Activated B cell treated with CpG ODN at 0.5 μM for 24 hours (primary cell): ENCODE results near the gene KRTAP5-6. TPM values are rescaled to one million over a fixed set of nuclear protein-coding genes. Genes with fewer than 3 reads are reported as not detected.

Experiments used
- ATAC-seq: fragments of 200-7000 bp; cut with Tn5 transposase; one replicate; pipeline ENCODE4 v1.10.0; 2021; ENCODE audit warnings: low read depth, mild to moderate bottlenecking, moderate library complexity
- CTCF ChIA-PET: fragments of 350-600 bp; sonication (Branson Sonifier 250); formaldehyde crosslinking; loops from one replicate; lab custom pipeline; 2021; ENCODE audit warnings: antibody characterized with exemption; lab: Charles Lee
- POLR2A ChIA-PET: fragments of 350-600 bp; sonication (Branson Sonifier 250); formaldehyde crosslinking; loops from one replicate; lab custom pipeline; 2021; ENCODE audit warnings: antibody characterized with exemption; lab: Charles Lee
- DNase-seq: peaks from one replicate; pipeline ENCODE4 v3.0.0; 2022
- H3K27ac Mint-ChIP-seq: one replicate; pipeline ENCODE4 v1.8.0; 2020; ENCODE audit warnings: mixed read lengths
- H3K27me3 Mint-ChIP-seq: one replicate; pipeline ENCODE4 v1.8.0; 2021; ENCODE audit warnings: mixed read lengths
- H3K36me3 Mint-ChIP-seq: one replicate; pipeline ENCODE4 v1.8.0; 2021; ENCODE audit warnings: low read depth, mixed read lengths
- H3K4me1 Mint-ChIP-seq: one replicate; pipeline ENCODE4 v1.8.0; 2021; ENCODE audit warnings: mixed read lengths
- H3K4me3 Mint-ChIP-seq: one replicate; pipeline ENCODE4 v1.8.0; 2020; ENCODE audit warnings: mild to moderate bottlenecking, mixed read lengths
- H3K9me3 Mint-ChIP-seq: one replicate; pipeline ENCODE4 v1.8.0; 2020; ENCODE audit warnings: mixed read lengths
- CTCF ChIP-seq: fragments of 200-600 bp; IDR thresholded peaks from one replicate; pipeline ENCODE4 v1.8.0; 2022; ENCODE audit warnings: antibody characterized with exemption, mild to moderate bottlenecking
- intact Hi-C: fragments of 100-400 bp; cut with micrococcal nuclease; formaldehyde crosslinking; loops from one replicate; pipeline ENCODE4 v1.15.1; 2024
- total RNA-seq: library from RNA; stranded (reverse); gene quantifications from 2 replicates; pipeline ENCODE4 v1.2.3, GENCODE V29; 2022

The KRTAP5-6 gene
- not detected in 2 replicates for total RNA-seq

GRCh38 chr11:1696608-1697570 is at the start of gene KRTAP5-6:
TSS of gene KRTAP5-6 (plus strand) at chr11:1697195. CDS start at chr11:1697246, 51 bp downstream.
- CTCF ChIA-PET: no interaction called here
- DNase-seq (no peak), ATAC-seq (no peak)
- peaks cover 5% of the 10 kb centered on the region for H3K4me1 Mint-ChIP-seq
- no peaks in the 10 kb centered on the region for H3K9me3 Mint-ChIP-seq
- H3K36me3 Mint-ChIP-seq: no peaks in the 10 kb centered on the region
- peaks cover 13% of the 10 kb centered on the region for H3K27me3 Mint-ChIP-seq
- intact Hi-C loops: no loop called here
- no peak for TF ChIP-seq CTCF
- no peak within 1 kb of the TSS for H3K4me3 Mint-ChIP-seq
- POLR2A ChIA-PET: no interaction called here
- no peak within 1 kb of the TSS for H3K27ac Mint-ChIP-seq

- Mint-ChIP-seq H3K27ac (no peak overlapping the region), H3K4me3 (no peak overlapping the region), H3K36me3 (no peaks in the 10 kb centered on the region), H3K9me3 (no peaks in the 10 kb centered on the region), H3K27me3 (peaks cover 13% of the 10 kb centered on the region), H3K4me1 (no peaks in the 10 kb centered on the region)
- ChIA-PET CTCF (no interaction called here), POLR2A (no interaction called here)
- TF ChIP-seq CTCF: no peak
- DNase-seq: no peak
- intact Hi-C loops: no loop called here
- ATAC-seq: no peak
These were observed 48.9 kb upstream of the KRTAP5-6 start for GRCh38 chr11:1647901-1648652.

GRCh38 chr11:1648653-1649420 is 48.2 kb upstream of the KRTAP5-6 start:
- POLR2A ChIA-PET: no interaction called here
- no peaks in the 10 kb centered on the region for H3K36me3 Mint-ChIP-seq
- no peak overlapping the region for H3K27ac Mint-ChIP-seq
- no peak overlapping the region for H3K4me3 Mint-ChIP-seq
- ATAC-seq: no peak
- no peak for DNase-seq
- CTCF ChIA-PET: interaction anchor here (1.4 kb wide), 1 partner anchor 9 kb away, joined by 4 read pairs; no protein-coding TSS in a partner anchor
- no peaks in the 10 kb centered on the region for H3K9me3 Mint-ChIP-seq
- H3K27me3 Mint-ChIP-seq: peaks cover 13% of the 10 kb centered on the region
- TF ChIP-seq CTCF: no peak
- intact Hi-C loops: no loop called here
- H3K4me1 Mint-ChIP-seq: no peaks in the 10 kb centered on the region

- intact Hi-C loops: loop anchor here (5.0 kb wide), 1 partner anchor 42 kb away; no protein-coding TSS in a partner anchor
- H3K27ac Mint-ChIP-seq: no peak overlapping the region
These were observed 46.7 kb upstream of the KRTAP5-6 start for GRCh38 chr11:1650034-1650917.

More at GRCh38 chr11:1650034-1650917, 46.7 kb upstream of the KRTAP5-6 start:
- no peak for DNase-seq
- no peak for TF ChIP-seq CTCF
- Mint-ChIP-seq H3K4me1 (no peaks in the 10 kb centered on the region), H3K9me3 (no peaks in the 10 kb centered on the region), H3K27me3 (peaks cover 16% of the 10 kb centered on the region), H3K36me3 (no peaks in the 10 kb centered on the region), H3K4me3 (no peak overlapping the region)
- ChIA-PET POLR2A (no interaction called here), CTCF (interaction anchor here (0.9 to 2.1 kb wide), 4 partner anchors 10 to 502 kb away, joined by 4 to 6 read pairs (median 5); no protein-coding TSS in a partner anchor)
- ATAC-seq: no peak
